ENCODE data around the gene MAD1L1.

MAD1L1 gene

DNA sequence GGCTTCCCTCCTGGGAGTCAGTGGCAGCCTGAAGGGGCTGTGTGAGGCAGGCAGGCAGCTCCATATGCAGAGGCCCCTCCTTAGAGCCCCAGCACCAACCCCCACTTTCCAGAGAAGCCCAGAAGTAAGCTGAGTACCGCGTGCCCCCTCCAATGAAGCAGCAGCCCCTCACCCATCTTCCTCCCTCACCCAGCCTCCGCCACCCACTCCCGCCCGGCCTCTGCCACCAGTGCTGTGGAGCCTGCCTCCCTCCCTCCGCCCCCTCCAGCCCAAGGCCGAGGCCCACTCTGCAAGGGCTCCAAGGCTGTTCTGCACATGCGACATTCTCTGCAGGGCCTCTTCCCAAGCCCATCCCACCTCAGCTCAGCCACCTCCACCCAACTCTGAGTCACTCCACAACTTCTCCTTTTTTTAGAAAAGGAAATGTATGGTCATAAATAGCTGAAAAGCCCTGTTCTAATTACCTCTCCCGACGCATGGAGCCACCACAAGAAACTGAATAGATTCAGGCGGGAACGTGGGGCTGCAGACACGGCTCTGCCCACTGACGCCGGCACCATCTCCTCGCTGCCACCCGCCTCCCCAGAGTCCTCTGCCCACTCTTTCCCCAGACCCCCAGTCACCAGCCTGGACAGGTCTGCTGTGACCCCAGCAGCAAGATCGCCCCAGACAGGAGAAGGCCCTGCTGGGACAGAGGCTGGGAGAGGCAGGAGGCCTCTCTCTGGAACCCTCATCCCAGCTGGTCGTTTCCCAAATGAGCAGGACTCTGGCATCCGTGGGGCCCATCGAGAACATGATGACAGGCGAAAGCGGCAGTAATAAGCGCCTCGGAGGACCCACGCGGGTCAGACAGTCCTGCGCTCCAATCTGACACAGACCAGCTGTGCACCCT is 213.9 kb downstream of the MAD1L1 start:
- in situ Hi-C loops (cut with HindIII; ENCODE audit: low sequenced_read_pairs), result no loop called here
- TF ChIP-seq, protein P1, sequence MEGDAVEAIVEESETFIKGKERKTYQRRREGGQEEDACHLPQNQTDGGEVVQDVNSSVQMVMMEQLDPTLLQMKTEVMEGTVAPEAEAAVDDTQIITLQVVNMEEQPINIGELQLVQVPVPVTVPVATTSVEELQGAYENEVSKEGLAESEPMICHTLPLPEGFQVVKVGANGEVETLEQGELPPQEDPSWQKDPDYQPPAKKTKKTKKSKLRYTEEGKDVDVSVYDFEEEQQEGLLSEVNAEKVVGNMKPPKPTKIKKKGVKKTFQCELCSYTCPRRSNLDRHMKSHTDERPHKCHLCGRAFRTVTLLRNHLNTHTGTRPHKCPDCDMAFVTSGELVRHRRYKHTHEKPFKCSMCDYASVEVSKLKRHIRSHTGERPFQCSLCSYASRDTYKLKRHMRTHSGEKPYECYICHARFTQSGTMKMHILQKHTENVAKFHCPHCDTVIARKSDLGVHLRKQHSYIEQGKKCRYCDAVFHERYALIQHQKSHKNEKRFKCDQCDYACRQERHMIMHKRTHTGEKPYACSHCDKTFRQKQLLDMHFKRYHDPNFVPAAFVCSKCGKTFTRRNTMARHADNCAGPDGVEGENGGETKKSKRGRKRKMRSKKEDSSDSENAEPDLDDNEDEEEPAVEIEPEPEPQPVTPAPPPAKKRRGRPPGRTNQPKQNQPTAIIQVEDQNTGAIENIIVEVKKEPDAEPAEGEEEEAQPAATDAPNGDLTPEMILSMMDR (IDR thresholded peaks at IDR 0.05; ENCODE audit: low read depth, low read length), result no peak
- H3K4me3 ChIP-seq (ENCODE audit: low read depth, low read length), result no peak overlapping the region
- peak; percentile 86 for DNase-seq (ENCODE audit: low read depth, low spot score)

DNA sequence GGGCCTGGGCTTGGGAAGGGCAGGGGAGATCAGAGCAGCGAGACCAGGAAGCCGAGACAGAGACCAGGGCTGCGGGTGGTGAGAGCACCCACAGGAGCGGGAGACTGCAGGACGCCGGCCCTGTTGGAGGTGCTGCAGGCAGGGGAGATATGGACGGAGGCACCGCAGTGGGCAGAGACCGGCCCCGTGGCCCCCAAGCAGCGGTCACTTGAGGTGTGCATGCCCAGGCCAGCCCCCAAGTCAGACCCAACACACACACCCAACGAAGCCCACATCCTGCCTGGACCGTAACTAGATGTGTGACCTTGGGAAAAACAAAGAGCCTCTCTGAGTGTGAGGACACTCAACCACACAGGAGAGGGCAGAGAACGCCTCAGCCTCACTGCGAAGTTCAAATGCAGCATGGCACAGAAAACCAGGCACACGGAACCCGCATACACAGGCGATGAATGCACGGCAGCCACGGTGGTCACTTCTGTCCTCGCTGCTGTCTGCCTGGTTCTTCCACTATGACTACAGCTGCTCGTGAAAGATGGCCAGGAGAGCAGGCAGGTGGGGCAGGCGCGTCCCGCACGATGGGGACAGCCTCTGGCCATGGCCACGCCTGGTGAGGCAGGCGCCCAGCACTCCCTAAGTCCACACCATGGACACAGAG is 214.7 kb downstream of the MAD1L1 start:
- H3K4me3 ChIP-seq (ENCODE audit: low read depth, low read length), result no peak overlapping the region
- DNase-seq (ENCODE audit: low read depth, low spot score), result no peak
- in situ Hi-C loops (cut with HindIII; ENCODE audit: low sequenced_read_pairs), result no loop called here
- TF ChIP-seq, protein P1 (IDR thresholded peaks at IDR 0.05; ENCODE audit: low read depth, low read length), result no peak

DNA sequence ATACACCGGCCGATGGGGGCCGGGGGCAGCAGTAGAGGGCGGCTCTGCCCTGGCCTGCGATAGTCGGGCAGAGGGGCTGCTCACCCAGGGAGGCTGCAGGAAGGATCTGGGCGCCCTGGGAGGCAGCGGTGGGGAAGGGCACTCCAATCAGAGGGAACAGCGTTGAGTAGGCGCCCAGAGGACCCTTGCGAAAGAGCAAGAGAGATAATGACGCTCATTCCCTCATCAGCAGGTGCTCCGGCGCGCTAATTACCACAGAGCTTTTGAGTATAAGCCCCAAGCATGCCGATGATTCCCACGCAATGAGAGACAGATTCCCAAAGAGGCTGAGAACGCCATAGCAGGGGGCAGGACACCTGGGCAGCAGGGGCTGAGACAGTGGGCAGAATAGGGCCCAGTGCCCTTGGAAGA is 215.3 kb downstream of the MAD1L1 start:
- DNase-seq (ENCODE audit: low read depth, low spot score), result no peak
- in situ Hi-C loops (cut with HindIII; ENCODE audit: low sequenced_read_pairs), result no loop called here
- H3K4me3 ChIP-seq (ENCODE audit: low read depth, low read length), result no peak overlapping the region
- TF ChIP-seq, protein P1 (IDR thresholded peaks at IDR 0.05; ENCODE audit: low read depth, low read length), result no peak

DNA sequence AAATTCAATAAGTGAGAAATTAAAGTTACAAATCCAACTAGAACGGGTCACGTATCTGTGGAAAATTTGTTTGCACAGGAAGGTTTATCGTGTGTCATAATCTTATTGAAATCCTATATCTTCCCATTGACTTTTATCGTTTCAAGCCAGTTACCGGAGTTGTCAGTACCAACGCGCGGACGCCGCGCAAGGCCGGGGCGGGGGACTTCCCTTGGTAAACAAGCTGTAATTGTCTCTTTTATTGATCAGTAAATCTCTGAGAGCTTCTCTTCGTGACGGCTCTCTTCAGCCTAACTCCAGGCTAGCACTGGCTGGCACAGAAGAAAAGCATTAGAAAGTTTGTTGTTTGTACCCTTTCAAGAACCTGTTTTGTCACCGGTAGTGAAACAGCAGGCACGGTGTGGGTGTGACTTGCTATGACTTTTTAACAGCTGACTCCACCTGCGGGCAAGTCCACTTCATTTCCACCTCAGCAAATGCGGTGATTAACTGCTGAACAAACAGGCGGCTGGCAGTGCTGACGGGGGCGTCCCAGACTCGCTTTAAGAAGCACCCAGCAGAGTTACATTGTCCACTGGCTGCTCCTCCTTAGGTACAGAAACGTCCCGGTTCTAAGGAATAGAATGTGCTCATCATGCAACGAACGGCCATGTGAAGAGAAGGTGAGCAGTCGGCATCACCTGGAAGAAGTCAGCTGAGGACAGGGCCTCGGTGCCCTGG is 215.8 kb downstream of the MAD1L1 start:
- DNase-seq (ENCODE audit: low read depth, low spot score), result no peak

DNA sequence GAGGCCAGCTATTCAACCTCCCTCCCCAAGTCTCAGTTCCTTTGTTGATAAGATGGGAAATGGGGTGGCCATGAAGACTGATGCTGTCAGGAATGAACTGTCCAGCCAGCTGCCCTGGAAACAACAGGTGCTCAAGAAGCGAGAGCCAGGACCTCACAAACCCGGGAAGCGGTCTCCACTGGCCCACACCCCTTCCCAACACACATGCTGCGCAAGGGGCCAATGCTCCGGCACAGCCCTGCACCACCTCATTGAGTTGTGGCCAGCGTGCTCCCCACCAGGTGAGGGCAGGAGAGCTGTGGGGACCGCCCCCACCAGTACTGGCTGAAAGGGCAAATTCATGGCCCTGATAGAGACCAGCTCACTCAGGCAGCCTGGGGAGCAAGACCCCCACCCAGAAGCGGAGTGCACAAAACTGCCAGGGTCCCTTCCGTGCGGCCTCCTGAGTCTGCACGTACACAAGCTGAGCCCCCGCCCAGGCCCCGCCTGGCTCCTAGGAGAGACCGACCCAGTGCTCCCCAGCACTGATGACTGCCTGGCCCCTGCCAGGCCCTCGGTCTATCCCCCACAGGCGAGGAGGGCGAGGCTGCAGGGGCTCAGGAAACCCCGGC is 216.6 kb downstream of the MAD1L1 start:
- in situ Hi-C loops (cut with HindIII; ENCODE audit: low sequenced_read_pairs), result no loop called here
- no peak for DNase-seq (ENCODE audit: low read depth, low spot score)

More for the DNA sequence above, 215.8 kb downstream of the MAD1L1 start:
- H3K4me3 ChIP-seq (ENCODE audit: low read depth, low read length), result no peak overlapping the region
- in situ Hi-C loops (cut with HindIII; ENCODE audit: low sequenced_read_pairs), result no loop called here
- TF ChIP-seq, protein P1 (IDR thresholded peaks at IDR 0.05; ENCODE audit: low read depth, low read length), result no peak

More for the DNA sequence above, 216.6 kb downstream of the MAD1L1 start:
- TF ChIP-seq, protein P1 (IDR thresholded peaks at IDR 0.05; ENCODE audit: low read depth, low read length), result no peak
- H3K4me3 ChIP-seq (ENCODE audit: low read depth, low read length), result no peak overlapping the region
